ENCODE measurements around the gene FRMD6.

The FRMD6 gene

GRCh38 chr14:51677738-51678137 lies 26.0 kb downstream of the FRMD6 start:
- DNase-seq: no peak
- Histone ChIP-seq H3K9me3 (ENCODE audit: severe bottlenecking) (no peaks in the 10 kb centered on the region), H3K27ac (no peak overlapping the region), H3K27me3 (ENCODE audit: insufficient read depth, low read depth, severe bottlenecking) (no peaks in the 10 kb centered on the region), H3K4me3 (ENCODE audit: low read depth, low read length) (no peak overlapping the region), H3K36me3 (no peaks in the 10 kb centered on the region)
- TF ChIP-seq CTCF (IDR thresholded peaks at IDR 0.05; ENCODE audit: low read depth, low read length): no peak

GRCh38 chr14:51680031-51680430 lies 28.3 kb downstream of the FRMD6 start:
- H3K36me3 ChIP-seq: no peaks in the 10 kb centered on the region
- H3K9me3 ChIP-seq (ENCODE audit: severe bottlenecking): no peaks in the 10 kb centered on the region
- no peak for TF ChIP-seq CTCF (IDR thresholded peaks at IDR 0.05; ENCODE audit: low read depth, low read length)
- H3K4me3 ChIP-seq (ENCODE audit: low read depth, low read length): no peak overlapping the region
- no peak for DNase-seq
- no peak overlapping the region for H3K27ac ChIP-seq
- H3K27me3 ChIP-seq (ENCODE audit: insufficient read depth, low read depth, severe bottlenecking): no peaks in the 10 kb centered on the region

- no peaks in the 10 kb centered on the region for H3K36me3 ChIP-seq
- TF ChIP-seq CTCF (IDR thresholded peaks at IDR 0.05; ENCODE audit: low read depth, low read length): no peak
- no peak overlapping the region for H3K27ac ChIP-seq
- H3K4me3 ChIP-seq (ENCODE audit: low read depth, low read length): no peak overlapping the region
- H3K27me3 ChIP-seq (ENCODE audit: insufficient read depth, low read depth, severe bottlenecking): no peaks in the 10 kb centered on the region
- H3K9me3 ChIP-seq (ENCODE audit: severe bottlenecking): no peaks in the 10 kb centered on the region
- no peak for DNase-seq
Observed at GRCh38 chr14:51681411-51681810, 29.7 kb downstream of the FRMD6 start.

- no peak overlapping the region for H3K27ac ChIP-seq
- no peaks in the 10 kb centered on the region for H3K27me3 ChIP-seq (ENCODE audit: insufficient read depth, low read depth, severe bottlenecking)
- no peak for DNase-seq
- no peaks in the 10 kb centered on the region for H3K36me3 ChIP-seq
- TF ChIP-seq CTCF (IDR thresholded peaks at IDR 0.05; ENCODE audit: low read depth, low read length): no peak
- no peak overlapping the region for H3K4me3 ChIP-seq (ENCODE audit: low read depth, low read length)
- H3K9me3 ChIP-seq (ENCODE audit: severe bottlenecking): no peaks in the 10 kb centered on the region
Observed at GRCh38 chr14:51682411-51682810, 30.7 kb downstream of the FRMD6 start.

- TF ChIP-seq CTCF (IDR thresholded peaks at IDR 0.05; ENCODE audit: low read depth, low read length): no peak
- Histone ChIP-seq H3K4me3 (ENCODE audit: low read depth, low read length) (no peak overlapping the region), H3K27ac (no peak overlapping the region), H3K36me3 (no peaks in the 10 kb centered on the region), H3K27me3 (ENCODE audit: insufficient read depth, low read depth, severe bottlenecking) (no peaks in the 10 kb centered on the region), H3K9me3 (ENCODE audit: severe bottlenecking) (no peaks in the 10 kb centered on the region)
- no peak for DNase-seq
Observed at GRCh38 chr14:51684760-51685159, 33.0 kb downstream of the FRMD6 start.

- H3K27ac ChIP-seq: no peak overlapping the region
- H3K27me3 ChIP-seq (ENCODE audit: insufficient read depth, low read depth, severe bottlenecking): no peaks in the 10 kb centered on the region
- H3K9me3 ChIP-seq (ENCODE audit: severe bottlenecking): no peaks in the 10 kb centered on the region
- DNase-seq: no peak
- no peaks in the 10 kb centered on the region for H3K36me3 ChIP-seq
- no peak overlapping the region for H3K4me3 ChIP-seq (ENCODE audit: low read depth, low read length)
- TF ChIP-seq CTCF (IDR thresholded peaks at IDR 0.05; ENCODE audit: low read depth, low read length): no peak
Observed at GRCh38 chr14:51691176-51691575, 39.5 kb downstream of the FRMD6 start.
